ENCODE results near the gene ASCC3.
"Not testable (repeated sequence)": the region's sequence is repeated elsewhere in the genome, so short reads cannot be mapped to it uniquely, and the experiment has no call there.

ASCC3 gene

DNA sequence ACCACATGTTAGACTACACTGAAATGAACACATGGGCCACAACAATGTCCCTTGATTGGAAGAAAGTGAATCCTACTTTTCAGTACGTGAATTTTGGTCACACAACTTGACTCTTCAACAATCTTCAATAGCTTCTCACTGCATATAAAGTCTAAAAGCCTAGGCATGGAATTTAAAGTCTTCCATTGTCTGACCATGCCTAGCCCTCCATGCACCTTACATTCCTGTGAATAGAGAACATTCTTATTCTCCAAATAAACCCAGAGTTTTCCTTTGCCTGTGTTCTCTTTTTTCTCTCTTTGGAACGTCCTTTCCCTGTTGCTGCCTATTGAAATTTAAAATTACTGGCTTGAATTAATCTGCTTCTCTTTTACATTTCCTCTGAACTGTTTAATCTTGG lies 207.5 kb downstream of the ASCC3 start:
- Histone ChIP-seq H3K4me3 (ENCODE audit: low read length) (peak overlapping the region; percentile 25; the same call in 1 of the 2 replicates), H3K27me3 (ENCODE audit: insufficient read depth, low read length) (no peaks in the 10 kb centered on the region), H3K9ac (ENCODE audit: low read depth, low read length) (peak overlapping the region; percentile 10; the same call in 1 of the 2 replicates), H3K4me1 (ENCODE audit: insufficient read depth, low read length) (peaks cover 10% of the 10 kb centered on the region; the same call in 1 of the 2 replicates), H3K27ac (ENCODE audit: low read length) (no peak overlapping the region), H3K36me3 (ENCODE audit: insufficient read depth, low read depth, low read length) (no peaks in the 10 kb centered on the region), H3K9me3 (ENCODE audit: insufficient read depth, low read depth, low read length) (no peaks in the 10 kb centered on the region)

DNA sequence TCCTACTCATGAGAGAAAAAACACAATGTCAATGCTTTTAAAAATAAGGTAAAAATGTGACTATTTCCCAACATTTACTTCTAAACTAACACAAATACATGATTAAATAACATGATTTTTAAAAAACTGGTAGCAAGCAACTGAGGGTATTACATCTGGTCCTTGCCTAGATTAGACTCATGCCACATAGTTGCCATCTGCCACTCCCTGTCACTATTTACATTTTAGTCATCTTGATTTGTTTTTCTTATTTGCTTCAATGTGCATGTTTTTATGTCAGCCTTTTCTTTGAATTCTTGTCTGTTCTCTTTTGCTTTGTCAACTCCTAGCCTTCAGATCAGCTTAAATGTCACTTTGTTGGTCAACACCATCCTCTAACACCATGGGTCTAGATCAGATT lies 209.4 kb downstream of the ASCC3 start:
- H3K27ac ChIP-seq (ENCODE audit: low read length) = no peak overlapping the region
- no peaks in the 10 kb centered on the region for H3K27me3 ChIP-seq (ENCODE audit: insufficient read depth, low read length)
- no peak overlapping the region for H3K9ac ChIP-seq (ENCODE audit: low read depth, low read length)
- no peak overlapping the region for H3K4me3 ChIP-seq (ENCODE audit: low read length)
- peaks cover 10% of the 10 kb centered on the region; the same call in 1 of the 2 replicates for H3K4me1 ChIP-seq (ENCODE audit: insufficient read depth, low read length)
- no peaks in the 10 kb centered on the region for H3K36me3 ChIP-seq (ENCODE audit: insufficient read depth, low read depth, low read length)
- H3K9me3 ChIP-seq (ENCODE audit: insufficient read depth, low read depth, low read length) = no peaks in the 10 kb centered on the region

DNA sequence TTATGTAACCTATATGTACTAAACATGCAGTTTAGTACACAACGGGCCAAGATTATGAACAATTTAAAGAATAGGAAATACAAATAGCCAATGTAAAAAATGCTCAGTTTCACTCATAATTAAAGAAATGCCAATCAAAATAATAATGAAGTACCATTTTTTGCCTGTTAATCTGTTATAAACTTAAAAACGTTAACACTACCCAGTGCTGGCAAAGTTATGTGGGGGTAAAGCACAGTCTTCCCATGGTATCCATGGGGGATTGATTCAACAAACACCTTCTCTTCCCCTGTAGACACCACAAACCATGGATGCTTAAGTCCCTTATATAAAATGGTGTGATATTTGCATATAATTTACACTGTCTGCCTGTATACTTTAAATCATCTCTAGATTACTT lies 211.1 kb downstream of the ASCC3 start:
- Histone ChIP-seq H3K4me1 (ENCODE audit: insufficient read depth, low read length) (peaks cover 10% of the 10 kb centered on the region; the same call in 1 of the 2 replicates), H3K9ac (ENCODE audit: low read depth, low read length) (no peak overlapping the region), H3K9me3 (ENCODE audit: insufficient read depth, low read depth, low read length) (no peaks in the 10 kb centered on the region), H3K27me3 (ENCODE audit: insufficient read depth, low read length) (no peaks in the 10 kb centered on the region), H3K4me3 (ENCODE audit: low read length) (no peak overlapping the region), H3K27ac (ENCODE audit: low read length) (no peak overlapping the region), H3K36me3 (ENCODE audit: insufficient read depth, low read depth, low read length) (no peaks in the 10 kb centered on the region)

DNA sequence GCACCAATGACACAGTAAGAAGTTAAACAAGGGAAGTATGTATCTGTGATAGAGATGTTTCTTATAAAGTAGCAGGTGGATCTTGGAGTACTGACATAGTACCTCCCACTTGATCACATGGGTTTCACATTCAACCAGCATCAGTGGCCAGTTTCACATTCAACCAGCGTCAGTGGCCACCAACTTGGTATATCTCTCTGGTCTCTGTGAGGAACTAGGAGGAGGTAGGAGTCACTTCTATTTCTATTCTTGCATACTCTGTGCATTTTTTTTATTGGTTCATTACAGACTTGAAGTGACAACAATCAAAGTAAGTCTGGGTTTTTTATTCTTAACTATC lies 216.1 kb downstream of the ASCC3 start:
- Histone ChIP-seq H3K4me1 (ENCODE audit: insufficient read depth, low read length) (peaks cover 8% of the 10 kb centered on the region; the same call in 1 of the 2 replicates), H3K27me3 (ENCODE audit: insufficient read depth, low read length) (no peaks in the 10 kb centered on the region), H3K27ac (ENCODE audit: low read length) (no peak overlapping the region), H3K9me3 (ENCODE audit: insufficient read depth, low read depth, low read length) (no peaks in the 10 kb centered on the region), H3K4me3 (ENCODE audit: low read length) (no peak overlapping the region), H3K9ac (ENCODE audit: low read depth, low read length) (no peak overlapping the region), H3K36me3 (ENCODE audit: insufficient read depth, low read depth, low read length) (no peaks in the 10 kb centered on the region)

DNA sequence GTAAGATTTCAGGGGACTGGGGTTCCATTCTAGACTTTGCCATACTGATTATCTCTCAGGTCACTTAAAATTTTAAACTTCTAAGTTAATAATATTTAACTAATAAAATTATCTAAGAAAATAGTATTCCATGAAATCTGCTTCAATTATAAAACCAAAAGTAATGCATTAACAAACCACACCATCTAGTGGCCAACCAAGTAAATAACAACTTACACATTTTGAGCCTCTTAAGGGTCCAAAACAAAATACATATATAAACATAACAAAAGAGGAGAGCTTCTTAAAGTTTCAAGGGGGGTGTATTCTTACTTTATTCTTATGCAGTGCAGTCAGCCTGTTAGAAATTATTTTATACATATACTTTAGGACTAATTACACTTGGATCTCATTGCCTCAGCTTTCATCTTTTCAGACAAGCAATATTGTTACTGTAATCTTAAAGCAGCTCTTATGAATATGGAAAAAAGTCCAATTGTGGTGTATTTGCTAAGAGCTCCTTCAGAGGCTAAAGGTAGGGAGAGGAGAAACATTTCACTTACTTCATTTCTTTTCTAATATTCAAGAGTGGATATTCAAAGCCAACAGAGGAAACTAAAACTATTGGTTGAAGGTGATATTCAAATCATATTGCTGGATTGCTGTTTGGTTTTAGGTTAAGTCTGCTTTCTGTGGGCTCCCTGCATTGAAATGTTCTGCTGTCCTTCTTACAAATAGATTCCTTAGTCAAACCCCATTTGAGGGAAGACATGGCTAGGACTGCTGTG lies 216.7 kb downstream of the ASCC3 start:
- no peaks in the 10 kb centered on the region for H3K9me3 ChIP-seq (ENCODE audit: insufficient read depth, low read depth, low read length)
- no peak overlapping the region for H3K4me3 ChIP-seq (ENCODE audit: low read length)
- no peak overlapping the region for H3K27ac ChIP-seq (ENCODE audit: low read length)
- no peaks in the 10 kb centered on the region for H3K36me3 ChIP-seq (ENCODE audit: insufficient read depth, low read depth, low read length)
- peaks cover 8% of the 10 kb centered on the region; the same call in 1 of the 2 replicates for H3K4me1 ChIP-seq (ENCODE audit: insufficient read depth, low read length)
- H3K9ac ChIP-seq (ENCODE audit: low read depth, low read length) = no peak overlapping the region
- no peaks in the 10 kb centered on the region for H3K27me3 ChIP-seq (ENCODE audit: insufficient read depth, low read length)

DNA sequence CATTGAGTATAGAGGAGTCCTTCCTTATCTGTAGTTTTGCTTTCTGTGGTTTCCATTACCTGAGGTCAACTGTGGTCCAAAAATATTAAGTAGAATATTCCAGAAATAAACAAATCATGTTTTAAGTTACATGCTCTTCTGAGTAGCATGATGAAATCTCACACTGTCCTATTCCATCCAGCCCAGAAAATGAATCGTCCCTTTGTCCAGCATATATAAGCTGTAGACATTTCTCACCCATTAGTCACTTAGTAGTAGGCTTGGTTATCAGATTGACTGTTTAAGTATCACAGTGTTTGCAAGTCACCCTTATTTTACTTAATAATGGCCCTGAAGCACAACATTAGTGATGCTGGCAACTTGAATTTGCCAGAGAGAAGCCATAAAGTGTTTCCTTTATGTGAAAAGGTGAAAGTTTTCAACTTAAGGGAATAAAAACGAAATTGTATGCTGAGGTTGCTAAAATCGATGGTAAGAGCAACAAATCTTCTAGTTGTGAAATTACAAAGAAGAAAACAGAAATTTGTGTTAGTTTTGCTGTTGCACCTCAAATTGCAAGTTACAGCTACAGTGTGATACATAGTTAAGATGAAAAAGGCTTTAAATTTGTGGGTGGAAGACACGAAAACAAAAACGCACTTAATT lies 217.8 kb downstream of the ASCC3 start:
- H3K27ac ChIP-seq (ENCODE audit: low read length) = no peak overlapping the region
- no peaks in the 10 kb centered on the region for H3K9me3 ChIP-seq (ENCODE audit: insufficient read depth, low read depth, low read length)
- H3K4me1 ChIP-seq (ENCODE audit: insufficient read depth, low read length) = peaks cover 16% of the 10 kb centered on the region; the same call in 1 of the 2 replicates
- no peaks in the 10 kb centered on the region for H3K36me3 ChIP-seq (ENCODE audit: insufficient read depth, low read depth, low read length)
- no peaks in the 10 kb centered on the region for H3K27me3 ChIP-seq (ENCODE audit: insufficient read depth, low read length)
- no peak overlapping the region for H3K9ac ChIP-seq (ENCODE audit: low read depth, low read length)
- H3K4me3 ChIP-seq (ENCODE audit: low read length) = no peak overlapping the region

DNA sequence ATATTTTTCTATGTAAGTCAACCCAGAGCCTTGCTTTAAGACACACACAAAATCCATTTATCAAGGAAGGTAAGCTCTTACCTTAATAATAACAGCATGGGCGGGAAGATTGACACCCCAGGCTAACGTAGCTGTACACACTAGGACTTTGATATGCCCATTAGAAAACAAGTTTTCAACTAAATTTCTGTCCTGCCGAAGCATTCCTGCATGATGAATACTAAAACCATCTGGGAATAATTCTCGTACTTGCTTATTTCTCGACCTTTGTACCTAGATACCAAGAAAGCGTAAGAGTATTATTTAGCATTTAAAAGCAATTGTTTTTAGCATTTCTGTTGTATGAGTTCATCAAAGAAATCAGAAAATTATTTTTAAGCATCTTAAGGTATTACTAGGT lies 218.9 kb downstream of the ASCC3 start:
- no peak overlapping the region for H3K4me3 ChIP-seq (ENCODE audit: low read length)
- H3K36me3 ChIP-seq (ENCODE audit: insufficient read depth, low read depth, low read length) = no peaks in the 10 kb centered on the region
- H3K27ac ChIP-seq (ENCODE audit: low read length) = no peak overlapping the region
- H3K9me3 ChIP-seq (ENCODE audit: insufficient read depth, low read depth, low read length) = no peaks in the 10 kb centered on the region
- H3K9ac ChIP-seq (ENCODE audit: low read depth, low read length) = no peak overlapping the region
- peaks cover 16% of the 10 kb centered on the region; the same call in 1 of the 2 replicates for H3K4me1 ChIP-seq (ENCODE audit: insufficient read depth, low read length)
- H3K27me3 ChIP-seq (ENCODE audit: insufficient read depth, low read length) = no peaks in the 10 kb centered on the region

DNA sequence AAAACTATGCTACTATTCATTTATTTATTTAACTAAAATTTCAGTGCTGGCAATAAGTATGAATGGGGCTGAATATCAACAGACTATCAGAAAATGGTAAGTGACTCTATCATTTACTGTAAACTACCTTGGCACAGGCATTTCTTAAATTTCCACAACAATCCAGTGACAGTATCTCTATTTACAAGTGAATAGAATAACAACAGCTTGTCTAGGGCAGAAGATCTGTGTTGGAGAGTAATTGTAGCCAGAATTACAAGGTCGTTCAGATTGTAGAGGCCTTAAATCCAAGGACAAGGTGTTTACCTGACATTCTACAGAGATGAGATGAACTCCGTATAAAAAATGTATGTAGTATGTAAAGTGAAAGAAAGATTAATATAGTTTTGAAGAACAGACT lies 222.6 kb downstream of the ASCC3 start:
- no peak overlapping the region for H3K27ac ChIP-seq (ENCODE audit: low read length)
- H3K9ac ChIP-seq (ENCODE audit: low read depth, low read length) = no peak overlapping the region
- H3K36me3 ChIP-seq (ENCODE audit: insufficient read depth, low read depth, low read length) = peaks cover 20% of the 10 kb centered on the region; the same call in 1 of the 2 replicates
- H3K27me3 ChIP-seq (ENCODE audit: insufficient read depth, low read length) = no peaks in the 10 kb centered on the region
- H3K9me3 ChIP-seq (ENCODE audit: insufficient read depth, low read depth, low read length) = no peaks in the 10 kb centered on the region
- H3K4me3 ChIP-seq (ENCODE audit: low read length) = peak overlapping the region; percentile 47
- H3K4me1 ChIP-seq (ENCODE audit: insufficient read depth, low read length) = peaks cover 12% of the 10 kb centered on the region; the same call in 1 of the 2 replicates

DNA sequence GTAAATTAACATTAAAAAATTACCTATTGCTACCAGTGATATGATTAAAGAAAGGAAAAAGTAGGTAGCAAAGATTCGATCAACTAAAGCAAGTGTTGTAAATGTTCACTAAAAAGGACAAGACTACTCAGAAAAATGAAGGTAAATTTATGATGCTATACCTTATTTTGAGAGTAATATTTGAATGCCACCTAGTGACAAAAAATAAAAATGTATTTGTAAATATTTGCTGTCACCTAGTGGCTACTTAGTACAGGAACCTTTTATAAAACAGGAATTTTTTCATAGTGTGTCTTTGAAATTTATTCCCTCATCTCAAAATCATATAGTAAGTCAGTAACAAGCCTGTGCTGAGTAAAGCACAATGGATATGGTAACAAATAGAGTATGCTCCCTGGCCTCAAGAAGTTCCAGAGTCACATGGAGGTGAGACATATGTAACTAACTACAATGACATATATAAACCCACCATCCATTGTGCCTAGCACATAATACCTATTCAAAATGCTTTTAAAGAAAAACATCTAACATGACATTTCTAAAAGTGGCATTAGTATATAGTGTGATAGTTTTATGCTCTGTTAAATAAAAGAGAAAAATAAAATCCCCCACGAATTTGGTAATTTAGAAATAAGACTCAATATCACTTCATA lies 223.3 kb downstream of the ASCC3 start:
- Histone ChIP-seq H3K36me3 (ENCODE audit: insufficient read depth, low read depth, low read length) (peaks cover 20% of the 10 kb centered on the region; the same call in 1 of the 2 replicates), H3K9ac (ENCODE audit: low read depth, low read length) (no peak overlapping the region), H3K27ac (ENCODE audit: low read length) (no peak overlapping the region), H3K27me3 (ENCODE audit: insufficient read depth, low read length) (no peaks in the 10 kb centered on the region), H3K9me3 (ENCODE audit: insufficient read depth, low read depth, low read length) (no peaks in the 10 kb centered on the region), H3K4me1 (ENCODE audit: insufficient read depth, low read length) (peaks cover 8% of the 10 kb centered on the region; the same call in 1 of the 2 replicates), H3K4me3 (ENCODE audit: low read length) (no peak overlapping the region)

DNA sequence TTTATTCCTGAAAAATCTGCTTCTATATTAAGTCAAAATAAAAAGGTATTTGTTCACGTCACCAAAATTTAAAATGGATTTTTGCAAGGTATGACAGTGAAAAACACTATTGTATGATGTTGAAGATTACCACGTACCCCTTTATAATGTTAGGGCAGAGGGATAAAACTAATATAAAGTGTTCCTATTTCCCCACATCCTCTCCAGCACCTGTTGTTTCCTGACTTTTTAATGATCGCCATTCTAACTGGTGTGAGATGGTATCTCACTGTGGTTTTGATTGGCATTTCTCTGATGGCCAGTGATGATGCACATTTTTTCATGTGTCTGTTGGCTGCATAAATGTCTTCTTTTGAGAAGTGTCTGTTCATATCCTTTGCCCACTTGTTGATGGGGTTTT lies 240.0 kb downstream of the ASCC3 start:
- not testable (repeated sequence) for H3K4me1 ChIP-seq (ENCODE audit: insufficient read depth, low read length); H3K27ac ChIP-seq (ENCODE audit: low read length); H3K4me3 ChIP-seq (ENCODE audit: low read length); H3K27me3 ChIP-seq (ENCODE audit: insufficient read depth, low read length); H3K9ac ChIP-seq (ENCODE audit: low read depth, low read length); H3K9me3 ChIP-seq (ENCODE audit: insufficient read depth, low read depth, low read length)
- peaks cover 54% of the 10 kb centered on the region for H3K36me3 ChIP-seq (ENCODE audit: insufficient read depth, low read depth, low read length)

DNA sequence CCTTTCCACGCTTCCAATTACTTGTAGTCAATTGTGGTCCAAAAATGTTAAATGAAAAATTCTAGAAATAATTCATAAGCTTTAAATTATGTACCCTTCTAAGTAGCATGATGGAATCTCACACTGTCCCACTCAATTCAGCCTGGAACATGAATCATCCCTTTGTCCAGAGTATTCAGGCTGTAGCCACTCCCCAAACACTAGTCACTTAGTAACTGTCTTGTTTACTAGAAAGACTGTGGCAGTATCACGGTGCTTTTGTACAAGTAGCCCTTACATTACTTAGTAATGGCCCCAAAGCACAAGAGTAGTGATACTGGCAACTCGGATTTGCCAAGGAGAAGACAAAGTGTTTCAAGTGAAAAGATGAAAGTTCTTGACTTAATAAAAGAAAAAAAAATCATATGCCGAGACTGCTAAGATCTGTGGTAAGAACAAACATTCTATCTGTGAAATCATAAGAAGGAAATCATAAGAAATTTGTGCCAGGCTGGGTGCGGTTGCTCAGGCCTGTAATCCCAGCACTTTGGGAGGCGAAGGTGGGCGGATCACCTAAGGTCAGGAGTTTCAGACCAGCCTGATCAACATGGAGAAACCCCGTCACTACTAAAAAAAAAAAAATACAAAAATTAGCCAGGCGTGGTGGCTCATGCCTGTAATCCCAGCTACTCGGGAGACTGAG lies 247.9 kb downstream of the ASCC3 start:
- H3K9me3 ChIP-seq (ENCODE audit: insufficient read depth, low read depth, low read length) = no peaks in the 10 kb centered on the region
- H3K36me3 ChIP-seq (ENCODE audit: insufficient read depth, low read depth, low read length) = peaks cover 15% of the 10 kb centered on the region
- H3K27ac ChIP-seq (ENCODE audit: low read length) = no peak overlapping the region
- no peak overlapping the region for H3K9ac ChIP-seq (ENCODE audit: low read depth, low read length)
- H3K4me1 ChIP-seq (ENCODE audit: insufficient read depth, low read length) = no peaks in the 10 kb centered on the region
- H3K27me3 ChIP-seq (ENCODE audit: insufficient read depth, low read length) = no peaks in the 10 kb centered on the region
- no peak overlapping the region for H3K4me3 ChIP-seq (ENCODE audit: low read length)
